Measurements from ENCODE around the gene PHLPP2.
"Not testable (repeated sequence)": the region's sequence is repeated elsewhere in the genome, so short reads cannot be mapped to it uniquely, and the experiment has no call there.

The PHLPP2 gene

GRCh38 chr16:71627731-71628181, 96.7 kb downstream of the PHLPP2 start:
- H3K27ac ChIP-seq (ENCODE audit: insufficient read depth, low read length, poor library complexity, severe bottlenecking): no peak overlapping the region
- H3K9me3 ChIP-seq (ENCODE audit: control insufficient read depth, low read length): no peaks in the 10 kb centered on the region
- H3K27me3 ChIP-seq (replicated peaks; ENCODE audit: control insufficient read depth, insufficient read depth, low read length, poor library complexity, severe bottlenecking): peaks cover 22% of the 10 kb centered on the region
- H3K4me1 ChIP-seq (ENCODE audit: control insufficient read depth, insufficient read depth, low read length, poor library complexity, severe bottlenecking): peaks cover 13% of the 10 kb centered on the region
- no peak for DNase-seq
- H3K36me3 ChIP-seq (ENCODE audit: control insufficient read depth, insufficient read depth, low read length): no peaks in the 10 kb centered on the region
- no peak overlapping the region for H3K4me3 ChIP-seq (ENCODE audit: insufficient read depth, low read depth, low read length, poor library complexity, severe bottlenecking)

- H3K4me1 ChIP-seq (ENCODE audit: control insufficient read depth, insufficient read depth, low read length, poor library complexity, severe bottlenecking): peaks cover 18% of the 10 kb centered on the region
- no peak for DNase-seq
- H3K36me3 ChIP-seq (ENCODE audit: control insufficient read depth, insufficient read depth, low read length): no peaks in the 10 kb centered on the region
- H3K9me3 ChIP-seq (ENCODE audit: control insufficient read depth, low read length): no peaks in the 10 kb centered on the region
- H3K27ac ChIP-seq (ENCODE audit: insufficient read depth, low read length, poor library complexity, severe bottlenecking): no peak overlapping the region
- H3K4me3 ChIP-seq (ENCODE audit: insufficient read depth, low read depth, low read length, poor library complexity, severe bottlenecking): peak overlapping the region; percentile 68
- H3K27me3 ChIP-seq (replicated peaks; ENCODE audit: control insufficient read depth, insufficient read depth, low read length, poor library complexity, severe bottlenecking): peaks cover 22% of the 10 kb centered on the region
Observed at GRCh38 chr16:71626858-71627213, 97.7 kb downstream of the PHLPP2 start.

GRCh38 chr16:71626018-71626857, 98.3 kb downstream of the PHLPP2 start, which contains the start of gene MARVELD3:
Gene MARVELD3 (plus strand): TSS chr16:71626184. CDS start chr16:71626230, 46 bp downstream.
- Histone ChIP-seq H3K27ac (ENCODE audit: insufficient read depth, low read length, poor library complexity, severe bottlenecking) (no peak within 1 kb of the TSS), H3K4me3 (ENCODE audit: insufficient read depth, low read depth, low read length, poor library complexity, severe bottlenecking) (peak within 1 kb of the TSS; percentile 68), H3K4me1 (ENCODE audit: control insufficient read depth, insufficient read depth, low read length, poor library complexity, severe bottlenecking) (peaks cover 19% of the 10 kb centered on the region), H3K36me3 (ENCODE audit: control insufficient read depth, insufficient read depth, low read length) (no peaks in the 10 kb centered on the region), H3K9me3 (ENCODE audit: control insufficient read depth, low read length) (no peaks in the 10 kb centered on the region), H3K27me3 (replicated peaks; ENCODE audit: control insufficient read depth, insufficient read depth, low read length, poor library complexity, severe bottlenecking) (peaks cover 22% of the 10 kb centered on the region)
- no peak for DNase-seq

GRCh38 chr16:71625113-71625850, 99.2 kb downstream of the PHLPP2 start:
- Histone ChIP-seq H3K36me3 (ENCODE audit: control insufficient read depth, insufficient read depth, low read length) (no peaks in the 10 kb centered on the region), H3K9me3 (ENCODE audit: control insufficient read depth, low read length) (no peaks in the 10 kb centered on the region), H3K4me1 (ENCODE audit: control insufficient read depth, insufficient read depth, low read length, poor library complexity, severe bottlenecking) (peaks cover 19% of the 10 kb centered on the region), H3K27ac (ENCODE audit: insufficient read depth, low read length, poor library complexity, severe bottlenecking) (no peak overlapping the region), H3K4me3 (ENCODE audit: insufficient read depth, low read depth, low read length, poor library complexity, severe bottlenecking) (no peak overlapping the region), H3K27me3 (replicated peaks; ENCODE audit: control insufficient read depth, insufficient read depth, low read length, poor library complexity, severe bottlenecking) (peaks cover 22% of the 10 kb centered on the region)
- no peak for DNase-seq

- no peak for DNase-seq
- H3K36me3 ChIP-seq (ENCODE audit: control insufficient read depth, insufficient read depth, low read length): no peaks in the 10 kb centered on the region
- no peaks in the 10 kb centered on the region for H3K9me3 ChIP-seq (ENCODE audit: control insufficient read depth, low read length)
- no peak overlapping the region for H3K27ac ChIP-seq (ENCODE audit: insufficient read depth, low read length, poor library complexity, severe bottlenecking)
- peaks cover 22% of the 10 kb centered on the region for H3K27me3 ChIP-seq (replicated peaks; ENCODE audit: control insufficient read depth, insufficient read depth, low read length, poor library complexity, severe bottlenecking)
- H3K4me3 ChIP-seq (ENCODE audit: insufficient read depth, low read depth, low read length, poor library complexity, severe bottlenecking): no peak overlapping the region
- peaks cover 19% of the 10 kb centered on the region for H3K4me1 ChIP-seq (ENCODE audit: control insufficient read depth, insufficient read depth, low read length, poor library complexity, severe bottlenecking)
Observed at GRCh38 chr16:71623597-71623996, 100.9 kb downstream of the PHLPP2 start.

GRCh38 chr16:71622088-71622487, 102.4 kb downstream of the PHLPP2 start:
- H3K4me3 ChIP-seq (ENCODE audit: insufficient read depth, low read depth, low read length, poor library complexity, severe bottlenecking): no peak overlapping the region
- no peaks in the 10 kb centered on the region for H3K36me3 ChIP-seq (ENCODE audit: control insufficient read depth, insufficient read depth, low read length)
- H3K27me3 ChIP-seq (replicated peaks; ENCODE audit: control insufficient read depth, insufficient read depth, low read length, poor library complexity, severe bottlenecking): peaks cover 22% of the 10 kb centered on the region
- no peaks in the 10 kb centered on the region for H3K9me3 ChIP-seq (ENCODE audit: control insufficient read depth, low read length)
- H3K4me1 ChIP-seq (ENCODE audit: control insufficient read depth, insufficient read depth, low read length, poor library complexity, severe bottlenecking): peaks cover 19% of the 10 kb centered on the region
- H3K27ac ChIP-seq (ENCODE audit: insufficient read depth, low read length, poor library complexity, severe bottlenecking): no peak overlapping the region
- no peak for DNase-seq

GRCh38 chr16:71618429-71618828, 106.1 kb downstream of the PHLPP2 start:
- Histone ChIP-seq H3K4me1 (ENCODE audit: control insufficient read depth, insufficient read depth, low read length, poor library complexity, severe bottlenecking) (peaks cover 6% of the 10 kb centered on the region), H3K27ac (ENCODE audit: insufficient read depth, low read length, poor library complexity, severe bottlenecking) (no peak overlapping the region), H3K27me3 (replicated peaks; ENCODE audit: control insufficient read depth, insufficient read depth, low read length, poor library complexity, severe bottlenecking) (no peaks in the 10 kb centered on the region), H3K9me3 (ENCODE audit: control insufficient read depth, low read length) (no peaks in the 10 kb centered on the region), H3K36me3 (ENCODE audit: control insufficient read depth, insufficient read depth, low read length) (no peaks in the 10 kb centered on the region), H3K4me3 (ENCODE audit: insufficient read depth, low read depth, low read length, poor library complexity, severe bottlenecking) (no peak overlapping the region)
- no peak for DNase-seq

- not testable (repeated sequence) for H3K4me1 ChIP-seq (ENCODE audit: control insufficient read depth, insufficient read depth, low read length, poor library complexity, severe bottlenecking); H3K27me3 ChIP-seq (replicated peaks; ENCODE audit: control insufficient read depth, insufficient read depth, low read length, poor library complexity, severe bottlenecking); H3K36me3 ChIP-seq (ENCODE audit: control insufficient read depth, insufficient read depth, low read length); H3K9me3 ChIP-seq (ENCODE audit: control insufficient read depth, low read length); DNase-seq; H3K4me3 ChIP-seq (ENCODE audit: insufficient read depth, low read depth, low read length, poor library complexity, severe bottlenecking); H3K27ac ChIP-seq (ENCODE audit: insufficient read depth, low read length, poor library complexity, severe bottlenecking)
Observed at GRCh38 chr16:71614956-71615355, 109.5 kb downstream of the PHLPP2 start.

- no peak overlapping the region for H3K4me3 ChIP-seq (ENCODE audit: insufficient read depth, low read depth, low read length, poor library complexity, severe bottlenecking)
- no peaks in the 10 kb centered on the region for H3K4me1 ChIP-seq (ENCODE audit: control insufficient read depth, insufficient read depth, low read length, poor library complexity, severe bottlenecking)
- H3K27me3 ChIP-seq (replicated peaks; ENCODE audit: control insufficient read depth, insufficient read depth, low read length, poor library complexity, severe bottlenecking): no peaks in the 10 kb centered on the region
- peak; percentile 37 to 56 (median 44) for DNase-seq
- no peaks in the 10 kb centered on the region for H3K9me3 ChIP-seq (ENCODE audit: control insufficient read depth, low read length)
- H3K36me3 ChIP-seq (ENCODE audit: control insufficient read depth, insufficient read depth, low read length): no peaks in the 10 kb centered on the region
- no peak overlapping the region for H3K27ac ChIP-seq (ENCODE audit: insufficient read depth, low read length, poor library complexity, severe bottlenecking)
Observed at GRCh38 chr16:71610936-71611871, 113.3 kb downstream of the PHLPP2 start.

Measured in effector memory CD4-positive, alpha-beta T cell (primary cell).